HG03280 (cell line): ENCODE results near the gene SCN3A.

ENCODE experiments used
- ATAC-seq: cut with Tn5 transposase; IDR thresholded peaks from one replicate; pipeline ENCODE4 v1.9.1; 2021; ENCODE audit warnings: mild to moderate bottlenecking, moderate library complexity; ENCODE audit not compliant: unreplicated experiment

SCN3A gene

GRCh38 chr2:165203689-165204559, at the start of gene SCN3A:
Gene SCN3A (minus strand): TSS chr2:165204050. CDS start chr2:165176394, 27,656 bp downstream.
- ATAC-seq = peak; percentile 49

- ATAC-seq = no peak
Measured at GRCh38 chr2:165253178-165253577, 49.3 kb upstream of the SCN3A start.

- ATAC-seq = no peak
Measured at GRCh38 chr2:165251366-165251765, 47.5 kb upstream of the SCN3A start.

DNA sequence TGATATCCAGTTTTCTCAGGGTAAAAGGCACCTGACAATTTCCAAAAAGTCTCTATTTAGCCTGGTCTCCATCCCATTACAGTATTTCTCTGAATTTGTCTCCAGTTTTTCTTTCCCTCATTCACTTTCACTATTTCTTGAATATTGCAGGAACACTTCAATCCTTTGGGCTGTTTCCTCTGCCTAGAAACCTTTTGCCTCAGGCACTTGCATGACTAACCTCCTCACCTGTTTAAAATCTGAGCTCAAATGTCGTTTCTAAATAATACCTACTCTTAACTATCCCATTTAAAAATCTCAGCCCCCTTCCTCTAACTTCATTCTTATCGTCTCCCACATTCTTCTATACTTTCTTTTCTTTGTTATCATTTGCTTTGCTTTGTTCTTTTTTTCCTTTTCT, 44.4 kb upstream of the SCN3A start:
- ATAC-seq = no peak

- ATAC-seq = no peak
Measured at GRCh38 chr2:165245081-165245793, 41.4 kb upstream of the SCN3A start.

- no peak for ATAC-seq
Measured at GRCh38 chr2:165240916-165241315, 37.1 kb upstream of the SCN3A start.

GRCh38 chr2:165239856-165240515, 36.1 kb upstream of the SCN3A start:
- no peak for ATAC-seq

GRCh38 chr2:165239230-165239629, 35.4 kb upstream of the SCN3A start, which contains the start of gene SCN2A:
Gene SCN2A (plus strand): TSS chr2:165239414. CDS start chr2:165295824, 56,410 bp downstream.
- no peak for ATAC-seq

DNA sequence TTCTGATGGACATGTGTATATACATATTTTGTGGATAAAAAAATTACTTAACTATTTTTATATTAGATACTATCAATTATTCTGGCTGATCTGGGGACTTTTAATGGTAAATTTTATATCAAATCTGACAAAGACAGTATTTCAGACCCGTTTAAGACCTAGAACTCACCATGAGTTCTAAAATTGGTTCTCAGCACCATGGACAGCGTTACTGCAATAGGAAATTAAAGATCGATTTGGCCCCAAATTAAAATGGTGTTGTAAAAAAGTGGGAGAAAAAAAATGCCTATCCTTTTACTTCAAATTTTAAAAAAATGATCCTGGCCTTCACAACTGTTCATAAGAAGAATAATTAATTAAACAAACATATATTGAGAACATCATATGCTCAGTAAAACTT, 34.4 kb upstream of the SCN3A start:
- ATAC-seq = no peak

DNA sequence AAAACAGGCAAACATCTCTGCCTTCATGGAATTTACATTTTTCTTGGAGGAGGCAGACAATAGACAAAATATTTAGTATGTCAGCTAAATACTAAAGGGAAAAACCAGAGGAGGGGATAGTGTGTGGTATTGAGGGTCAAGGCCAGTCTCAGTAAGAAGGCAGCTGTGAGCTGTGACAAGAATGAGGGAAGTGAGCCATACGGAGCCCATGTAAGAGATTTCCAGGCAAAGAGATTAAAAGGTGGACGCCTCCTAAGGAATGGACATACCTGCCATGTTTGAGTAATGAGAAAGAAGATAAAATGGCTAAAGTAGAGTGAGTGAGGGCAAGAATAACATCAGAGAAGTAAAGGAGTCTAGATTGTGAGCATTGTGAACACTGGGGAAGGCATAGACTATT, 33.2 kb upstream of the SCN3A start:
- no peak for ATAC-seq

DNA sequence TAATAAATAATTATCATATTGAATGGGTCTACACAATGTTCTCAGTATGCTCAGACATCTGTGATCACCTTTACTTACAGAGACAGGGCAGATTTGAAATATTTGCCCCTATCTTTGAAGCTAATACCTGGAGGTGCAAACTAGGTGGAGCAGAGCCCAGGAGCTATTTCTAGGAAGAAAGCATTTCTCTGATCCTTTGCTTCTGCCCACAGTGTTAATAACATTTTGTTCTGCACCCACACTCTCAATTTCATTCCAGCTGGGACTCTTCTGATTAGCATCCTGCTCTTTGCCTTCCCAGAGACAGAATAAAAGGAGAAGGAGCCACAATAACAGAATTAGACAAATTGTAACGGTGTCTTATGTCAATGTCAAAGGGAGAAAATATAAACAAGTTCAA, 23.7 kb upstream of the SCN3A start:
- ATAC-seq = no peak

DNA sequence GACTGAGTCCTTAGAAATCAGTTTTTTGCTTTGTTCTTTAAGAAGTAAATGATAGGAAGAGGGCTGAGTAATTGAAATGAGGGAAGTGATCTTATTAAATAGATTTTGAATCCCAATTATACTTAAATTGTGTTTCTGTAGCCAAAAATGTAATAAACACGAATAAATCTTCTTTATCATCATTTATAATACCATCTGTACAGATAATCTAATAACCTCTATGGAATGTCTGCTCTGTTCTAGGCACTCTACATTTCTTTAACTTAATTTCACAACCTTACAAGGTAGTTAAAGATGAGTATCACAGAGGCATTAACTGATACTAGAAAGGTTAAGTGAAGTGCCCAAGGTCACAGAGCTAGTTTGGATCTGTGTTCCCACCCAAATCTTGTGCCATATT, 21.1 kb upstream of the SCN3A start:
- ATAC-seq = no peak

DNA sequence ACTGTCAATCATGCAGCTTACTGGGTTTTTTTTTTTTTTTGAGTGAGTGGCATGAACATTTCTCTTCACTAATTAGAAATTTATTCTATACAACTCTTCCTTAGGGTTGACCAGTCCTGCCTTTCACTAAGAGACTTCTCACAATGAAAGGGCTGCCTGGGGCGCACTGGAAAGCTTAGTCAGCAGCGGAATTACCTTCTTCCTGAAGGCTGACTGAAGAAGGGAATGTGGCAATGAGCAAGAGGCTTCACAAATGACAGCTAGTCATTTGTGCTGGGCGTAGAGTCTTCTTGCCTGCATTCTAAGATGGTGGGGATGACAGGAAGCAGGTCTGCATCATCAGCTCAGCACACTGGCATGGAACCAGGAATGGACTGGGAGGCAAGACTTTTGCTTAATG, 15.6 kb upstream of the SCN3A start:
- ATAC-seq = no peak

DNA sequence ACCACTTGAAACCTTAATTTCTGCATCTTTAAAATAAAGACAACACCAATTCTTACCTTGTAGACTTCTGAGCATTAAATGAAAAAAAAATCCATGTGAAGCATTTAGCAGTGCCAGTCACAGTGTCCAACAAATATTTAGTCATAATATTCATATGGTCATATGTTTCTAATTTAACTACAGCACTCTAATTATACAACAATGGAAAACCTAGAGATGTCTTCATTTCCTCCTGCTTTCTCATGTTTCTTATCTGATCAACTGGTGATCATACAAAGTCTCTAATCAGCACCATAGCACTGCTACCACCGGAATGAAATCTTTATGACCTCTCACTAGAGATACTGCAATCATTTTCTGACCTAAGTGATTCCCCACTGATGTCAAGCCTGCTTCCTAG, 10.2 kb upstream of the SCN3A start:
- ATAC-seq = no peak

- no peak for ATAC-seq
Measured at GRCh38 chr2:165208094-165208493, 4.2 kb upstream of the SCN3A start.

DNA sequence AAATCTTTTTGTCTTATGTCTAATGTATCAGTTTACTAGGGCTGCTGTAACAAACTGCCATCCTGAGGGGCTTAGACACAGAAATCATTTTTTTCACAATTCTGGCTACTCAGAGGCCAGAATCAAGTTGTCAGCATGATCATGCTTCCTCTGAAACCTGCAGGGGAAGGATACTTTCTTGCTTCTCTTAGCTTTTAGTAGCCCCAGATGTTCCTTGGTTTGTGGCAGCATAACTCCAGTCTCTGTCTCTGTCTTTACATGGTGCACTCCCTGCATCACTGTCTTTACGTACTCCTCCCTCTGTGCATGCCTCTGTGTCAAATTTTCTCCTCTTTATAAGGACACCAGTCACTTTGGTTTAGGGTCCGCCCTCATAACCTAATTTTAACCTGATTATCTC, 2.0 kb upstream of the SCN3A start:
- no peak for ATAC-seq

DNA sequence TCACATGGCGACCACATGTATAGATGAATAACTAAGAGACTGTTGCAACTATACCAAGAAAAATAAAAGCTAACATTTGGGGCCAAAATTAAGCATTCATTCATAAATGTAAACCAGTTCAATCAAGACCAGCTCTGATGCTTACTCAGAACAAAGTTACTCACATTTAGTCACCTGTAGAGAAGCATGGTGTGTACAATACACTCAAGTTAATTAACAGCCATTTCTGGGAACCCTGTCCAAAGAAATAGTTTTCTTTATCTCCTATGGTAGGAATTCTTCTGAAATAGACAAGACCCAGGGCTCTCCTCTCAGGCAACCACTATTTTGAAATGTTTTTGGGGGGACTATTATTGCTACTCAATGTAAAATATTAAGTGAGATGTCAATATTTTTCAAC, 1.6 kb downstream of the SCN3A start:
- no peak for ATAC-seq

DNA sequence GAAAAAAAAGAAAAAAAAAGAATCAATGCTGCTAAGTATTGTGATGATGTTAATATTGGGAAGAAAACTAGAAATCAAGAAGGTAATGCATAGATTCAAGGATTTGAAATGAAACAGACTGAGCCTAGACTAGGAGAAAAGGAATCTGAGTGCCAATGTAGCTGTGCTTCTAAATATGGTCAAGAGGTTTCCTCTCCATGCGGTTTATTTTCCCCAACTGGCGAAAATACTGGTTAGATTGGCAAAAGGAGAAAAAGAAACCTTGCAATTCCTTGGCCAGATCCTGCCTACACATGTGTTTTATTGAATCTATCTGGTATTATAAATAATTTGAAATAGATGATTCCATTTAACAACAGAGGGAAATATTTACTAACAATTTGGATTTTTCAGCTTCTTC, 5.7 kb downstream of the SCN3A start:
- no peak for ATAC-seq

DNA sequence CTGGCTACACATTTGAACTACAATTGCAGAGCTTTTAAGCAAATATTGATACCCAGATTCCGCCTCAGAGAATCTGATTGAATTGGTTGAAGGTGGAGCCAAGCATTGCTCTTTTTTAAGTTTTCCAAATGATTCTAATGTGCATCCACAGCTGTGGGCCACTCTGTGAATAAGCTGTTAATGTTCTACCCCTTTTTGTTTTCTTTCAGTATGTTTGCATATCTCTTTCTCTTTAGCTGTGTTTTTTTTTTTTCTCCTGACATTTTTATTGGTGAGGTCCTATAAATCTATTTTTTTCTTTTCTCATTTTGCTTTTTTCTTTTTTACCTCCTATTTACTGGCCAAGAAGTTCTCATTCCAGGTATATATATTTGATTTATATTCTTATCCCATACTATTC, 6.5 kb downstream of the SCN3A start:
- ATAC-seq = no peak

DNA sequence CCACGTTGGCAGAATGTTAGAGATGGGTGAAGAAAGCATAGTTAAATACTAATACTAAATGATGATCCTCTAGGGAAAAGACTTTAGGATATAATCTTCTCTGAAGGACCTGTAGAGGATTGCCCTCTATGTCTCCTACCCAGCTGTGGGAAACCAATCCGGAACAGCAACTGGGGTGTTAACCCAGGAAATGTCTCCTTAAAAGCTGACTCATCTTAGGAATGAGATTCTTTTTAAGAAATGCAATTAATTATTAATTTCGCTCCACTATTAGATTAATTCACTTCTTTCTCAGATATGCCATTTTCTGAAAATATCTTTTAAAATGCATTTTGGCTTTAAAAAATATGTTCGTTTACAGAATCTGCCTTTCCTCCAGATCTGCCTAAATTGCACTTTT, 7.4 kb downstream of the SCN3A start:
- no peak for ATAC-seq

GRCh38 chr2:165193178-165193777, 10.6 kb downstream of the SCN3A start:
- ATAC-seq = peak; percentile 96
